Transverse colon (tissue), 3 donors: Measurements from ENCODE around the gene MELK.

ENCODE experiments used
- POLR2A ChIP-seq: fragments of 450-650 bp; IDR thresholded peaks from one replicate; pipeline ENCODE4 v1.6.1; 2016; ENCODE audit warnings: antibody characterized with exemption, mild to moderate bottlenecking, moderate library complexity
- TF ChIP-seq, protein P1 (sequence below), 5 experiments: fragments of 200-600 bp in 3 of 5; fragments of 450-650 bp in 2 of 5; sonication (generic) in 3 of 5; IDR thresholded peaks; 1 replicate in 2 of 5; 2 replicates in 3 of 5; pipeline ENCODE4 v1.5.1; 2016 to 2017; ENCODE audit warnings: antibody characterized with exemption in 5 of 5, inconsistent platforms in 3 of 5, mild to moderate bottlenecking in 2 of 5, moderate library complexity in 1 of 5

- TF ChIP-seq, protein P1, sequence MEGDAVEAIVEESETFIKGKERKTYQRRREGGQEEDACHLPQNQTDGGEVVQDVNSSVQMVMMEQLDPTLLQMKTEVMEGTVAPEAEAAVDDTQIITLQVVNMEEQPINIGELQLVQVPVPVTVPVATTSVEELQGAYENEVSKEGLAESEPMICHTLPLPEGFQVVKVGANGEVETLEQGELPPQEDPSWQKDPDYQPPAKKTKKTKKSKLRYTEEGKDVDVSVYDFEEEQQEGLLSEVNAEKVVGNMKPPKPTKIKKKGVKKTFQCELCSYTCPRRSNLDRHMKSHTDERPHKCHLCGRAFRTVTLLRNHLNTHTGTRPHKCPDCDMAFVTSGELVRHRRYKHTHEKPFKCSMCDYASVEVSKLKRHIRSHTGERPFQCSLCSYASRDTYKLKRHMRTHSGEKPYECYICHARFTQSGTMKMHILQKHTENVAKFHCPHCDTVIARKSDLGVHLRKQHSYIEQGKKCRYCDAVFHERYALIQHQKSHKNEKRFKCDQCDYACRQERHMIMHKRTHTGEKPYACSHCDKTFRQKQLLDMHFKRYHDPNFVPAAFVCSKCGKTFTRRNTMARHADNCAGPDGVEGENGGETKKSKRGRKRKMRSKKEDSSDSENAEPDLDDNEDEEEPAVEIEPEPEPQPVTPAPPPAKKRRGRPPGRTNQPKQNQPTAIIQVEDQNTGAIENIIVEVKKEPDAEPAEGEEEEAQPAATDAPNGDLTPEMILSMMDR (IDR thresholded peaks at IDR 0.05) = no peak
- TF ChIP-seq POLR2A = no peak
Measured at GRCh38 chr9:36665921-36666431, 93.3 kb downstream of the MELK start.
